ENCODE measurements around the gene ACOT7. TPM values are rescaled to one million over a fixed set of nuclear protein-coding genes. Genes with fewer than 3 reads are reported as not detected.
"Not testable (repeated sequence)": the region's sequence is repeated elsewhere in the genome, so short reads cannot be mapped to it uniquely, and the experiment has no call there.

The ACOT7 gene
- total and polyA plus RNA-seq, 2 experiments from 2014 or later, result 167 to 169 TPM

DNA sequence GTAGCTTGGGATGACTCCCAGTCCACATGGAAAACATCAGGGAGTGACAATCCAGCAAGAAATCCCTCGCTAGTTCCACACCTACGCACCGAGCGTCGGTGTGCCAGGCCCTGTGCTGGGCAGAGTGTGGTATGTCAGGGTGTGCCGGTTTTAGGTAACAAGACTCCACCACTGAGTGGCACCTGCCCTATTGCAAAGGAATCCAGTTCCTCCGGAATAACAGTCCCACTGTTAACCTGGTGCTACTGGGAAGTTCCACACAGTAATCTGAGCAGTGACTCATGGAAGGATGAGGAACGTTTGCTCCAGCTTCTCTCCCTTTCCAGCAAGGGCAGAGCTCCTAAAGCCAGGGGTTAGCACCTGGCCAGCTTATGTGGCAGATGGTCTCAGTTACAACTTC is 173.3 kb downstream of the ACOT7 start (continued):
- TF ChIP-seq EZH2 (IDR thresholded peaks at IDR 0.05; ENCODE audit: low read depth, unreplicated experiment) (no peak), ZNF331 (CRISPR knock-in tag; IDR thresholded peaks at IDR 0.05; ENCODE audit: low read depth) (no peak), STAT1 (IDR thresholded peaks at IDR 0.05; ENCODE audit: unreplicated experiment) (no peak), POLR2AphosphoS5 (IDR thresholded peaks at IDR 0.05; ENCODE audit: low read depth) (no peak), NANOG (IDR thresholded peaks at IDR 0.05; ENCODE audit: borderline replicate concordance) (no peak), CREB1 (CRISPR knock-in tag; IDR thresholded peaks at IDR 0.05; ENCODE audit: low read depth) (no peak)
- TF ChIP-seq, protein P1, sequence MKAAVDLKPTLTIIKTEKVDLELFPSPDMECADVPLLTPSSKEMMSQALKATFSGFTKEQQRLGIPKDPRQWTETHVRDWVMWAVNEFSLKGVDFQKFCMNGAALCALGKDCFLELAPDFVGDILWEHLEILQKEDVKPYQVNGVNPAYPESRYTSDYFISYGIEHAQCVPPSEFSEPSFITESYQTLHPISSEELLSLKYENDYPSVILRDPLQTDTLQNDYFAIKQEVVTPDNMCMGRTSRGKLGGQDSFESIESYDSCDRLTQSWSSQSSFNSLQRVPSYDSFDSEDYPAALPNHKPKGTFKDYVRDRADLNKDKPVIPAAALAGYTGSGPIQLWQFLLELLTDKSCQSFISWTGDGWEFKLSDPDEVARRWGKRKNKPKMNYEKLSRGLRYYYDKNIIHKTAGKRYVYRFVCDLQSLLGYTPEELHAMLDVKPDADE (IDR thresholded peaks at IDR 0.05), result no peak

DNA sequence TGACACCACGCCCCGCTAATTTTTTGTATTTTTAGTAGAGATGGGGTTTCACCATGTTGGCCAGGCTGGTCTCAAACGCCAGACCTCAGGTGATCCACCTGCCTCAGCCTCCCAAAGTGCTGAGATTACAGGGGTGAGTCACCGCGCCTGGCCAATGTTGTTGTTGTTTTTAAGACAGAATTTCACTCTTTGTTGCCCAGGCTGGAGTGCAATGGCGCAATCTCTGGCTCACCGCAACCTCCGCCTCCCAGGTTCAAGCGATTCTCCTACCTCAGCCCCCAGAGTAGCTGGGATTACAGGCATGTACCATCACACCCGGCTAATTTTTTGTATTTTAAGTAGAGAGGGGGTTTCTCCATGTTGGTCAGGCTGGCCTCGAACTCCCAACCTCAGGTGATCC is 173.9 kb downstream of the ACOT7 start:
- H3K4me3 ChIP-seq; H3K27me3 ChIP-seq (ENCODE audit: insufficient read depth); H3K4me3 Mint-ChIP-seq; DNase-seq (ENCODE audit: low spot score); ATAC-seq; H3K4me1 ChIP-seq (ENCODE audit: insufficient read depth); H2AFZ ChIP-seq; H3K27ac Mint-ChIP-seq; H3K9me2 ChIP-seq (ENCODE audit: insufficient read depth); H3K79me2 ChIP-seq (replicated peaks; ENCODE audit: insufficient read depth); H3K4me2 ChIP-seq; H3K4me1 Mint-ChIP-seq; H4K20me1 ChIP-seq (replicated peaks; ENCODE audit: insufficient read depth); H3K27ac ChIP-seq (ENCODE audit: low read depth); H3K9me3 Mint-ChIP-seq: not testable (repeated sequence)
- Mint-ChIP-seq H3K27me3 (ENCODE audit: insufficient read depth, low read depth, poor library complexity) (peaks cover 16% of the 10 kb centered on the region), H3K36me3 (ENCODE audit: low read depth) (peaks cover 31% of the 10 kb centered on the region)
- peaks cover 12% of the 10 kb centered on the region; the same call in 1 of the 2 replicates for H3F3A ChIP-seq (replicated peaks; ENCODE audit: low read depth)
- peaks cover 13% of the 10 kb centered on the region for H3K36me3 ChIP-seq (ENCODE audit: insufficient read depth)

DNA sequence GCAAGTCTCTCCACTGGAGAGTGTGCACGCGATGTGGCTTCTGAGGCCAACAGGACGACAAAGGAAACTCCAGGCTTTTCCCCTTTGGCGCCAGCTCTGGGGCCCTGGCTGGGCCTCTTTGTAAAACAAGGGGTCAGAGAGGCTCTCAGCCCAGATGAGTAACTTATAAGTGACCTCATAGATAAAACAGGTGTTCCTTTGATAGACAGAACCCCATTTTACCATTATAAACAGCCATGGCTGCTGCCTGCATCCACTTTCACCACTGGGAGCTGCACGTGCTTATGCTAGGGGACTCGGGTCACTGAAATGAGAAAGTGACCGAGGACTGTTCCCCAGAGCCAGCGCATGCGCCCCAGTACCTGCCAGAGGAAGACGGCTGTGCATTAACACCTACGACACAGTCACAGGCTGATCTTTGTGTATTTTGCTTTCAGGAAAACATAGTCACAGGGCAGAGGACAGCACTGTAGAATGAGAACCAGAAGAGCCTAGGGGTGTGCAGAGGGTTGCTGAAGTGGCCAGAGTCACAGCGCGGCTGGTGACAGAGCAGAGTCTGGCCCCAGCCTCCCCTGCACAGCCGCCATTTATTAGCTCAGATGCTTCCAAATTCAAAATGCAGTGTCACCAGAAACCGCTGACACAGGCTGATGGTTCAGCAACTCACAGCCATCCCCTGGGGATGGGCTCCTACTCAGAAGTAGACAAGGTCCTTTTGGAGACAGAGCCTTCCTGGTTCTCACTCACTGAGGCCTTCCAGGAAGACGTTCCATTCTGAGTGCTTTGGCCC is 175.0 kb downstream of the ACOT7 start:
- ATAC-seq, result no peak
- Histone ChIP-seq H3K4me2 (no peak overlapping the region), H3K79me2 (replicated peaks; ENCODE audit: insufficient read depth) (no peaks in the 10 kb centered on the region)
- TF ChIP-seq NANOG (IDR thresholded peaks at IDR 0.05; ENCODE audit: borderline replicate concordance) (no peak), CREB1 (CRISPR knock-in tag; IDR thresholded peaks at IDR 0.05; ENCODE audit: low read depth) (no peak), ZNF114 (CRISPR knock-in tag; IDR thresholded peaks at IDR 0.05) (no peak), STAT1 (IDR thresholded peaks at IDR 0.05; ENCODE audit: unreplicated experiment) (no peak), ZNF331 (CRISPR knock-in tag; IDR thresholded peaks at IDR 0.05; ENCODE audit: low read depth) (no peak), POLR2AphosphoS5 (IDR thresholded peaks at IDR 0.05; ENCODE audit: low read depth) (no peak), EZH2 (IDR thresholded peaks at IDR 0.05; ENCODE audit: low read depth, unreplicated experiment) (no peak), EZH2phosphoT487 (IDR thresholded peaks at IDR 0.05; ENCODE audit: unreplicated experiment) (no peak), JUNB (IDR thresholded peaks at IDR 0.05; ENCODE audit: unreplicated experiment) (no peak)
- TF ChIP-seq, protein P1 (IDR thresholded peaks at IDR 0.05), result no peak
- TF ChIP-seq, protein P2, sequence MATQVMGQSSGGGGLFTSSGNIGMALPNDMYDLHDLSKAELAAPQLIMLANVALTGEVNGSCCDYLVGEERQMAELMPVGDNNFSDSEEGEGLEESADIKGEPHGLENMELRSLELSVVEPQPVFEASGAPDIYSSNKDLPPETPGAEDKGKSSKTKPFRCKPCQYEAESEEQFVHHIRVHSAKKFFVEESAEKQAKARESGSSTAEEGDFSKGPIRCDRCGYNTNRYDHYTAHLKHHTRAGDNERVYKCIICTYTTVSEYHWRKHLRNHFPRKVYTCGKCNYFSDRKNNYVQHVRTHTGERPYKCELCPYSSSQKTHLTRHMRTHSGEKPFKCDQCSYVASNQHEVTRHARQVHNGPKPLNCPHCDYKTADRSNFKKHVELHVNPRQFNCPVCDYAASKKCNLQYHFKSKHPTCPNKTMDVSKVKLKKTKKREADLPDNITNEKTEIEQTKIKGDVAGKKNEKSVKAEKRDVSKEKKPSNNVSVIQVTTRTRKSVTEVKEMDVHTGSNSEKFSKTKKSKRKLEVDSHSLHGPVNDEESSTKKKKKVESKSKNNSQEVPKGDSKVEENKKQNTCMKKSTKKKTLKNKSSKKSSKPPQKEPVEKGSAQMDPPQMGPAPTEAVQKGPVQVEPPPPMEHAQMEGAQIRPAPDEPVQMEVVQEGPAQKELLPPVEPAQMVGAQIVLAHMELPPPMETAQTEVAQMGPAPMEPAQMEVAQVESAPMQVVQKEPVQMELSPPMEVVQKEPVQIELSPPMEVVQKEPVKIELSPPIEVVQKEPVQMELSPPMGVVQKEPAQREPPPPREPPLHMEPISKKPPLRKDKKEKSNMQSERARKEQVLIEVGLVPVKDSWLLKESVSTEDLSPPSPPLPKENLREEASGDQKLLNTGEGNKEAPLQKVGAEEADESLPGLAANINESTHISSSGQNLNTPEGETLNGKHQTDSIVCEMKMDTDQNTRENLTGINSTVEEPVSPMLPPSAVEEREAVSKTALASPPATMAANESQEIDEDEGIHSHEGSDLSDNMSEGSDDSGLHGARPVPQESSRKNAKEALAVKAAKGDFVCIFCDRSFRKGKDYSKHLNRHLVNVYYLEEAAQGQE (IDR thresholded peaks at IDR 0.05; ENCODE audit: unreplicated experiment), result no peak
- TF ChIP-seq, protein P3, sequence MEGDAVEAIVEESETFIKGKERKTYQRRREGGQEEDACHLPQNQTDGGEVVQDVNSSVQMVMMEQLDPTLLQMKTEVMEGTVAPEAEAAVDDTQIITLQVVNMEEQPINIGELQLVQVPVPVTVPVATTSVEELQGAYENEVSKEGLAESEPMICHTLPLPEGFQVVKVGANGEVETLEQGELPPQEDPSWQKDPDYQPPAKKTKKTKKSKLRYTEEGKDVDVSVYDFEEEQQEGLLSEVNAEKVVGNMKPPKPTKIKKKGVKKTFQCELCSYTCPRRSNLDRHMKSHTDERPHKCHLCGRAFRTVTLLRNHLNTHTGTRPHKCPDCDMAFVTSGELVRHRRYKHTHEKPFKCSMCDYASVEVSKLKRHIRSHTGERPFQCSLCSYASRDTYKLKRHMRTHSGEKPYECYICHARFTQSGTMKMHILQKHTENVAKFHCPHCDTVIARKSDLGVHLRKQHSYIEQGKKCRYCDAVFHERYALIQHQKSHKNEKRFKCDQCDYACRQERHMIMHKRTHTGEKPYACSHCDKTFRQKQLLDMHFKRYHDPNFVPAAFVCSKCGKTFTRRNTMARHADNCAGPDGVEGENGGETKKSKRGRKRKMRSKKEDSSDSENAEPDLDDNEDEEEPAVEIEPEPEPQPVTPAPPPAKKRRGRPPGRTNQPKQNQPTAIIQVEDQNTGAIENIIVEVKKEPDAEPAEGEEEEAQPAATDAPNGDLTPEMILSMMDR (conservative IDR thresholded peaks at IDR 0.05; ENCODE audit: low read depth in 2 of 2), result no peak

More for the DNA sequence above, 175.0 kb downstream of the ACOT7 start:
- Histone ChIP-seq H3K4me1 (ENCODE audit: insufficient read depth) (no peaks in the 10 kb centered on the region), H3K27ac (ENCODE audit: low read depth) (no peak overlapping the region), H3K9me2 (ENCODE audit: insufficient read depth) (no peaks in the 10 kb centered on the region), H3K27me3 (ENCODE audit: insufficient read depth) (no peaks in the 10 kb centered on the region), H3F3A (replicated peaks; ENCODE audit: low read depth) (0 out of 2 replicates have a peak, but pooled peaks cover 7% of the 10 kb centered on the region), H3K36me3 (ENCODE audit: insufficient read depth) (peaks cover 4% of the 10 kb centered on the region), H4K20me1 (replicated peaks; ENCODE audit: insufficient read depth) (peaks cover 8% of the 10 kb centered on the region; the same call in 1 of the 2 replicates), H2AFZ (no peak overlapping the region), H3K4me3 (no peak overlapping the region)
- H3K27ac Mint-ChIP-seq, result no peak overlapping the region; the same call in 1 of the 2 replicates
- no peak for DNase-seq (ENCODE audit: low spot score)
- peaks cover 14% of the 10 kb centered on the region for H3K27me3 Mint-ChIP-seq (ENCODE audit: insufficient read depth, low read depth, poor library complexity)
- H3K4me1 Mint-ChIP-seq, result peaks cover 2% of the 10 kb centered on the region; the same call in 1 of the 3 replicates
- H3K9me3 Mint-ChIP-seq, result no peaks in the 10 kb centered on the region; the same call in 2 of the 3 replicates
- H3K4me3 Mint-ChIP-seq, result no peak overlapping the region
- peaks cover 20% of the 10 kb centered on the region for H3K36me3 Mint-ChIP-seq (ENCODE audit: low read depth)

All from GM23338 (cell line).